ENCODE measurements around the gene SARM1. TPM values are rescaled to one million over a fixed set of nuclear protein-coding genes. Genes with fewer than 3 reads are reported as not detected.
A peak's percentile ranks its signal among the peaks of the same experiment; 100 is the strongest.

SARM1 gene
- total and polyA plus RNA-seq, 2 of the 13 experiments (the other 11 are each of a cell fraction or from before 2014, with no cell fraction given), result 0.73 to 0.86 TPM

- TF ChIP-seq, protein P1, sequence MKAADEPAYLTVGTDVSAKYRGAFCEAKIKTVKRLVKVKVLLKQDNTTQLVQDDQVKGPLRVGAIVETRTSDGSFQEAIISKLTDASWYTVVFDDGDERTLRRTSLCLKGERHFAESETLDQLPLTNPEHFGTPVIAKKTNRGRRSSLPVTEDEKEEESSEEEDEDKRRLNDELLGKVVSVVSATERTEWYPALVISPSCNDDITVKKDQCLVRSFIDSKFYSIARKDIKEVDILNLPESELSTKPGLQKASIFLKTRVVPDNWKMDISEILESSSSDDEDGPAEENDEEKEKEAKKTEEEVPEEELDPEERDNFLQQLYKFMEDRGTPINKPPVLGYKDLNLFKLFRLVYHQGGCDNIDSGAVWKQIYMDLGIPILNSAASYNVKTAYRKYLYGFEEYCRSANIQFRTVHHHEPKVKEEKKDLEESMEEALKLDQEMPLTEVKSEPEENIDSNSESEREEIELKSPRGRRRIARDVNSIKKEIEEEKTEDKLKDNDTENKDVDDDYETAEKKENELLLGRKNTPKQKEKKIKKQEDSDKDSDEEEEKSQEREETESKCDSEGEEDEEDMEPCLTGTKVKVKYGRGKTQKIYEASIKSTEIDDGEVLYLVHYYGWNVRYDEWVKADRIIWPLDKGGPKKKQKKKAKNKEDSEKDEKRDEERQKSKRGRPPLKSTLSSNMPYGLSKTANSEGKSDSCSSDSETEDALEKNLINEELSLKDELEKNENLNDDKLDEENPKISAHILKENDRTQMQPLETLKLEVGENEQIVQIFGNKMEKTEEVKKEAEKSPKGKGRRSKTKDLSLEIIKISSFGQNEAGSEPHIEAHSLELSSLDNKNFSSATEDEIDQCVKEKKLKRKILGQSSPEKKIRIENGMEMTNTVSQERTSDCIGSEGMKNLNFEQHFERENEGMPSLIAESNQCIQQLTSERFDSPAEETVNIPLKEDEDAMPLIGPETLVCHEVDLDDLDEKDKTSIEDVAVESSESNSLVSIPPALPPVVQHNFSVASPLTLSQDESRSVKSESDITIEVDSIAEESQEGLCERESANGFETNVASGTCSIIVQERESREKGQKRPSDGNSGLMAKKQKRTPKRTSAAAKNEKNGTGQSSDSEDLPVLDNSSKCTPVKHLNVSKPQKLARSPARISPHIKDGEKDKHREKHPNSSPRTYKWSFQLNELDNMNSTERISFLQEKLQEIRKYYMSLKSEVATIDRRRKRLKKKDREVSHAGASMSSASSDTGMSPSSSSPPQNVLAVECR (CRISPR knock-in tag; IDR thresholded peaks at IDR 0.05; ENCODE audit: borderline replicate concordance), result no peak; the same call in 1 of the 2 replicates
- TF ChIP-seq, protein P2, sequence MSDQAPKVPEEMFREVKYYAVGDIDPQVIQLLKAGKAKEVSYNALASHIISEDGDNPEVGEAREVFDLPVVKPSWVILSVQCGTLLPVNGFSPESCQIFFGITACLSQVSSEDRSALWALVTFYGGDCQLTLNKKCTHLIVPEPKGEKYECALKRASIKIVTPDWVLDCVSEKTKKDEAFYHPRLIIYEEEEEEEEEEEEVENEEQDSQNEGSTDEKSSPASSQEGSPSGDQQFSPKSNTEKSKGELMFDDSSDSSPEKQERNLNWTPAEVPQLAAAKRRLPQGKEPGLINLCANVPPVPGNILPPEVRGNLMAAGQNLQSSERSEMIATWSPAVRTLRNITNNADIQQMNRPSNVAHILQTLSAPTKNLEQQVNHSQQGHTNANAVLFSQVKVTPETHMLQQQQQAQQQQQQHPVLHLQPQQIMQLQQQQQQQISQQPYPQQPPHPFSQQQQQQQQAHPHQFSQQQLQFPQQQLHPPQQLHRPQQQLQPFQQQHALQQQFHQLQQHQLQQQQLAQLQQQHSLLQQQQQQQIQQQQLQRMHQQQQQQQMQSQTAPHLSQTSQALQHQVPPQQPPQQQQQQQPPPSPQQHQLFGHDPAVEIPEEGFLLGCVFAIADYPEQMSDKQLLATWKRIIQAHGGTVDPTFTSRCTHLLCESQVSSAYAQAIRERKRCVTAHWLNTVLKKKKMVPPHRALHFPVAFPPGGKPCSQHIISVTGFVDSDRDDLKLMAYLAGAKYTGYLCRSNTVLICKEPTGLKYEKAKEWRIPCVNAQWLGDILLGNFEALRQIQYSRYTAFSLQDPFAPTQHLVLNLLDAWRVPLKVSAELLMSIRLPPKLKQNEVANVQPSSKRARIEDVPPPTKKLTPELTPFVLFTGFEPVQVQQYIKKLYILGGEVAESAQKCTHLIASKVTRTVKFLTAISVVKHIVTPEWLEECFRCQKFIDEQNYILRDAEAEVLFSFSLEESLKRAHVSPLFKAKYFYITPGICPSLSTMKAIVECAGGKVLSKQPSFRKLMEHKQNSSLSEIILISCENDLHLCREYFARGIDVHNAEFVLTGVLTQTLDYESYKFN (CRISPR knock-in tag; conservative IDR thresholded peaks at IDR 0.05), result peak; percentile 99
- TF ChIP-seq, protein P3, sequence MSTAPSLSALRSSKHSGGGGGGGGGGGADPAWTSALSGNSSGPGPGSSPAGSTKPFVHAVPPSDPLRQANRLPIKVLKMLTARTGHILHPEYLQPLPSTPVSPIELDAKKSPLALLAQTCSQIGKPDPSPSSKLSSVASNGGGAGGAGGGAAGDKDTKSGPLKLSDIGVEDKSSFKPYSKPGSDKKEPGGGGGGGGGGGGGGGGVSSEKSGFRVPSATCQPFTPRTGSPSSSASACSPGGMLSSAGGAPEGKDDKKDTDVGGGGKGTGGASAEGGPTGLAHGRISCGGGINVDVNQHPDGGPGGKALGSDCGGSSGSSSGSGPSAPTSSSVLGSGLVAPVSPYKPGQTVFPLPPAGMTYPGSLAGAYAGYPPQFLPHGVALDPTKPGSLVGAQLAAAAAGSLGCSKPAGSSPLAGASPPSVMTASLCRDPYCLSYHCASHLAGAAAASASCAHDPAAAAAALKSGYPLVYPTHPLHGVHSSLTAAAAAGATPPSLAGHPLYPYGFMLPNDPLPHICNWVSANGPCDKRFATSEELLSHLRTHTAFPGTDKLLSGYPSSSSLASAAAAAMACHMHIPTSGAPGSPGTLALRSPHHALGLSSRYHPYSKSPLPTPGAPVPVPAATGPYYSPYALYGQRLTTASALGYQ (CRISPR knock-in tag; IDR thresholded peaks at IDR 0.05), result peak; percentile 92
- peak; percentile 87 for TF ChIP-seq ETV5 (CRISPR knock-in tag; IDR thresholded peaks at IDR 0.05; ENCODE audit: borderline replicate concordance)
- peak; percentile 41 for TF ChIP-seq SMC3 (IDR thresholded peaks at IDR 0.05; ENCODE audit: low read length)
- TF ChIP-seq ZFP36L2 (CRISPR knock-in tag; IDR thresholded peaks at IDR 0.05), result no peak
- TF ChIP-seq USF2 (IDR thresholded peaks at IDR 0.05; ENCODE audit: low read depth, low read length), result no peak
- TF ChIP-seq USF2 (CRISPR knock-in tag; IDR thresholded peaks at IDR 0.05; ENCODE audit: borderline replicate concordance), result no peak
- TF ChIP-seq ZNF816 (CRISPR knock-in tag; IDR thresholded peaks at IDR 0.05; ENCODE audit: borderline replicate concordance), result no peak
- no peak for TF ChIP-seq CC2D1A (CRISPR knock-in tag; IDR thresholded peaks at IDR 0.05)
- TF ChIP-seq ZNF3 (CRISPR knock-in tag; IDR thresholded peaks at IDR 0.05), result no peak
- TF ChIP-seq, protein P4, sequence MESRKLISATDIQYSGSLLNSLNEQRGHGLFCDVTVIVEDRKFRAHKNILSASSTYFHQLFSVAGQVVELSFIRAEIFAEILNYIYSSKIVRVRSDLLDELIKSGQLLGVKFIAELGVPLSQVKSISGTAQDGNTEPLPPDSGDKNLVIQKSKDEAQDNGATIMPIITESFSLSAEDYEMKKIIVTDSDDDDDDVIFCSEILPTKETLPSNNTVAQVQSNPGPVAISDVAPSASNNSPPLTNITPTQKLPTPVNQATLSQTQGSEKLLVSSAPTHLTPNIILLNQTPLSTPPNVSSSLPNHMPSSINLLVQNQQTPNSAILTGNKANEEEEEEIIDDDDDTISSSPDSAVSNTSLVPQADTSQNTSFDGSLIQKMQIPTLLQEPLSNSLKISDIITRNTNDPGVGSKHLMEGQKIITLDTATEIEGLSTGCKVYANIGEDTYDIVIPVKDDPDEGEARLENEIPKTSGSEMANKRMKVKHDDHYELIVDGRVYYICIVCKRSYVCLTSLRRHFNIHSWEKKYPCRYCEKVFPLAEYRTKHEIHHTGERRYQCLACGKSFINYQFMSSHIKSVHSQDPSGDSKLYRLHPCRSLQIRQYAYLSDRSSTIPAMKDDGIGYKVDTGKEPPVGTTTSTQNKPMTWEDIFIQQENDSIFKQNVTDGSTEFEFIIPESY (CRISPR knock-in tag; IDR thresholded peaks at IDR 0.05), result peak; percentile 66; the same call in 1 of the 2 replicates
- TF ChIP-seq FOXA3 (CRISPR knock-in tag; IDR thresholded peaks at IDR 0.05), result peak; percentile 78
- peak; percentile 96 for TF ChIP-seq ONECUT2 (CRISPR knock-in tag; IDR thresholded peaks at IDR 0.05)
- TF ChIP-seq PRMT3 (CRISPR knock-in tag; IDR thresholded peaks at IDR 0.05; ENCODE audit: borderline replicate concordance, low read depth), result no peak
Observed at GRCh38 chr17:28370035-28370743, 1.3 kb upstream of the SARM1 start, which contains the start of gene VTN (continued).
